SKM-1 treated with dmso at 0.1 percent for 144 hours (cell line): ENCODE data around the gene NCOA7.
"Not testable (repeated sequence)": the region's sequence is repeated elsewhere in the genome, so short reads cannot be mapped to it uniquely, and the experiment has no call there.

Experiments used
- DNase-seq: peaks from one replicate; lab custom pipeline; 2025; ENCODE audit not compliant: unreplicated experiment; lab: John Stamatoyannopoulos, UW

The NCOA7 gene

GRCh38 chr6:125963817-125964216, 173.1 kb downstream of the NCOA7 start:
- no peak for DNase-seq

- DNase-seq: no peak
Observed at GRCh38 chr6:125966569-125966968, 175.8 kb downstream of the NCOA7 start.

GRCh38 chr6:125968493-125968892, 177.7 kb downstream of the NCOA7 start:
- DNase-seq: no peak

- no peak for DNase-seq
Observed at GRCh38 chr6:125970760-125971159, 180.0 kb downstream of the NCOA7 start.

- DNase-seq: not testable (repeated sequence)
Observed at GRCh38 chr6:125972478-125972877, 181.7 kb downstream of the NCOA7 start.

- peak; percentile 37 for DNase-seq
Observed at GRCh38 chr6:125974214-125974866, 183.6 kb downstream of the NCOA7 start.

- no peak for DNase-seq
Observed at GRCh38 chr6:125979101-125979500, 188.3 kb downstream of the NCOA7 start.
